CD4-positive, CD25-positive, alpha-beta regulatory T cell (primary cell): ENCODE data around the gene FAM13B. TPM values are rescaled to one million over a fixed set of nuclear protein-coding genes. Genes with fewer than 3 reads are reported as not detected.
"Not testable (repeated sequence)": the region's sequence is repeated elsewhere in the genome, so short reads cannot be mapped to it uniquely, and the experiment has no call there.

Experiments used
- ATAC-seq, 2 donors: fragments of 150-1000 bp; cut with Tn5 transposase; one replicate each; pipeline ENCODE4 v1.10.0; 2021; ENCODE audit warnings: low read depth in 2 of 2, moderate number of reproducible peaks in 2 of 2, moderate library complexity in 1 of 2
- DNase-seq, 3 donors: peaks; one replicate each; pipeline versions ENCODE4 v3.0.0 to v3.0.0-alpha.2; 2012 to 2022; ENCODE audit warnings: mixed read lengths in 1 of 3
- H3K27ac ChIP-seq: one replicate; pipeline ENCODE4 v1.7.0; 2013; ENCODE audit warnings: mild to moderate bottlenecking, low read length; ENCODE audit not compliant: insufficient read depth, poor library complexity, severe bottlenecking
- H3K27me3 ChIP-seq: one replicate; pipeline ENCODE4 v1.7.0; 2013; ENCODE audit warnings: low read length; ENCODE audit not compliant: control insufficient read depth, insufficient read depth
- H3K36me3 ChIP-seq: one replicate; pipeline ENCODE4 v1.7.0; 2013; ENCODE audit warnings: mild to moderate bottlenecking, low read length, moderate library complexity; ENCODE audit not compliant: control insufficient read depth, insufficient read depth
- H3K4me1 ChIP-seq: 2 replicates; pipeline ENCODE4 v1.7.0; 2013; ENCODE audit warnings: mild to moderate bottlenecking, low read length; ENCODE audit not compliant: insufficient read depth, control insufficient read depth, poor library complexity, severe bottlenecking
- H3K4me3 ChIP-seq: one replicate; pipeline ENCODE4 v1.7.0; 2013; ENCODE audit warnings: low read depth, mild to moderate bottlenecking, low read length, moderate library complexity
- H3K9me3 ChIP-seq, 2 experiments: 1 replicate in 1 of 2; 2 replicates in 1 of 2; pipeline ENCODE4 v1.7.0; 2013; ENCODE audit warnings: low read length in 2 of 2, mild to moderate bottlenecking in 1 of 2, moderate library complexity in 1 of 2; ENCODE audit not compliant: control insufficient read depth in 2 of 2
- H3K27ac Mint-ChIP-seq, 3 donors: one replicate each; pipeline ENCODE4 v1.8.0; 2020 to 2022; ENCODE audit warnings: mild to moderate bottlenecking in 3 of 3, mixed read lengths in 3 of 3, moderate library complexity in 2 of 3
- H3K27me3 Mint-ChIP-seq: one replicate; pipeline ENCODE4 v1.8.0; 2022; ENCODE audit warnings: mild to moderate bottlenecking, mixed read lengths
- H3K36me3 Mint-ChIP-seq: one replicate; pipeline ENCODE4 v1.8.0; 2020; ENCODE audit warnings: mixed read lengths
- H3K4me1 Mint-ChIP-seq, 4 donors: one replicate each; pipeline ENCODE4 v1.8.0; 2020 to 2022; ENCODE audit warnings: mixed read lengths in 4 of 4, mild to moderate bottlenecking in 1 of 4
- H3K4me3 Mint-ChIP-seq, 4 donors: one replicate each; pipeline ENCODE4 v1.8.0; 2020 to 2022; ENCODE audit warnings: mild to moderate bottlenecking in 4 of 4, mixed read lengths in 4 of 4, moderate library complexity in 3 of 4
- H3K9me3 Mint-ChIP-seq, 7 donors: one replicate each; pipeline ENCODE4 v1.8.0; 2020 to 2022; ENCODE audit warnings: mixed read lengths in 7 of 7, mild to moderate bottlenecking in 3 of 7, moderate library complexity in 2 of 7
- polyA plus RNA-seq, 4 donors: library from polyadenylated mRNA; unstranded; fragments of 300-500 nt; fragmentation: Illumina TruSeq; gene quantifications; one replicate each; pipeline ENCODE4 v1.2.3, GENCODE V29; 2021
- total RNA-seq: library from RNA; stranded (reverse); gene quantifications from one replicate; pipeline ENCODE4 v1.2.3, GENCODE V29; 2022

Gene FAM13B
- 65.8 TPM for total RNA-seq
- polyA plus RNA-seq = 10 to 100 TPM; 18.3 to 23.6 (median 19.8) TPM

DNA sequence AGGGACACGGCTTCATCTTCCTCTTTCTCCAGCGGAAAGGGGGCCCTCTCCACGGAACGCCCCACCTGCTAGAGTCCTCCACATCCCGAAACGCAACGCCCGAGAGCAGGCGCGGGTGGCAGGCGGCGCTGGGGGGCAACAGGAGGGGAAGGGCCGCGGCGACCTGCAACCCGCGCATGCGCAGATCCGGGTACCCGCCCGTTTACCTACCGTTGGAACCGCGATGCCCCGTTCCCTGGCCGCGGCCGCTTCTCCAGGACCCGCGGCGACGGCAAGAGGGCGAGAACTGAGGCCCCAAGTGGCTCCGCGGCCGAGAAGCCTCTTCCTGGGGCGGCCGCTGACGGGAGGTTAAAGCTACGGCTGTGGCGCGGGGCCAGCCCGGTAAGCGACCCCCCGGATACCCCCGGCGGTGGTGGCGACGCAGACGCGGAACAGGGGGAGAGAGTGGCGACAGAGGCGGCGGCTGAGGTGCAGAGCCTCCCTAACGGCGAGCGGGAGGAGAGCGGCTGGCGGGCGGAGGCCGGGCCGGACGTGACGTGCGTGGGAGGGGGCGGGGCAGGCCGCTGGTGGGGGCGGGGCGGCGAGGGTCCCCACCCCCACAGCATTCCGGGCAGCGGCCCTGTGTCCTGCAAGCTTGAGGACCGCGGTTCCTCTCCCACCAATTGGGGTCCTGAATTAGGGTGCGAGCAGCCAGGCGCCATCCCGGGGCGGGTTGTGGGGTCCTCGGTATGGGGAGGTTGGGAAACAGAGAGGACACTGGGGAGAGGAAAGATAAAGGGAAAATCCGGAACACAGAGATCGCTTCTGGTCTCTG is at the start of gene FAM13B:
Gene FAM13B, minus strand, starts transcription at position 508 of the 814 bp plus-strand sequence. CDS start 13,968 bp downstream, outside the sequence.
- H3K9me3 Mint-ChIP-seq = peaks cover 0 to 2% (median 0%) of the 10 kb centered on the region in 7 donors
- peaks cover 19 to 65% (median 44%) of the 10 kb centered on the region in 4 donors for H3K4me1 Mint-ChIP-seq
- Histone ChIP-seq H3K4me1 (peaks cover 53% of the 10 kb centered on the region), H3K36me3 (no peaks in the 10 kb centered on the region), H3K4me3 (peak within 1 kb of the TSS; percentile 91), H3K27ac (peak within 1 kb of the TSS; percentile 99), H3K9me3 (no peaks in the 10 kb centered on the region), H3K27me3 (no peaks in the 10 kb centered on the region)
- no peaks in the 10 kb centered on the region for H3K27me3 Mint-ChIP-seq
- H3K27ac Mint-ChIP-seq = peak within 1 kb of the TSS; percentile 98 to 99 (median 99)
- DNase-seq = peak; percentile 75 to 85 (median 83)
- ATAC-seq = peak; percentile 80 to 81
- peak within 1 kb of the TSS; percentile 95 to 100 (median 98) for H3K4me3 Mint-ChIP-seq
- H3K36me3 Mint-ChIP-seq = peaks cover 3% of the 10 kb centered on the region

DNA sequence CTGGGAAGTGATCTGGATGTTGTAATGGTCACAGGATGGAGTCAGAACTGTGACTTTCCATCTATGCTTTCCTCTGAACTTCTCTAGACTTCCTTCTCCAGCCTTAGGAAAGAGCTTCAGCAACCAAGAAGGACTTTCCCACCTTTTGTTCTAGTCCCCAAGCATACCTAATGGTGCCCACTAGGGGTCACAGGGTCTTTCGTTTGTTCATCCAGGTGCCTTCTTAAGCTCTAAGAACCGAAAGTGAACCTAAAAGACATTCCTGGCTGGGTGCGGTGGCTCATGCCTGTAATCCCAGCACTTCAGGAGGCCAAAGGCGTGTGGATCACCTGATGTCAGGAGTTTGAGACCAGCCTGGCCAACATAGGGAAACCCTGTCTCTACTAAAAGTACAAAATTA is 49.2 kb upstream of the FAM13B start:
- Mint-ChIP-seq H3K4me3 (peak overlapping the region in 2 of 4 donors; percentile 65 to 83), H3K36me3 (no peaks in the 10 kb centered on the region), H3K27me3 (peaks cover 12% of the 10 kb centered on the region), H3K4me1 (peaks cover 3 to 17% (median 8%) of the 10 kb centered on the region in 4 donors), H3K9me3 (no peaks in the 10 kb centered on the region), H3K27ac (peak overlapping the region in 1 of 3 donors; percentile 74)
- Histone ChIP-seq H3K9me3 (no peaks in the 10 kb centered on the region), H3K4me3 (no peak overlapping the region), H3K27me3 (no peaks in the 10 kb centered on the region), H3K27ac (no peak overlapping the region), H3K36me3 (no peaks in the 10 kb centered on the region), H3K4me1 (peaks cover 12% of the 10 kb centered on the region)
- DNase-seq (no peak), ATAC-seq (no peak)

DNA sequence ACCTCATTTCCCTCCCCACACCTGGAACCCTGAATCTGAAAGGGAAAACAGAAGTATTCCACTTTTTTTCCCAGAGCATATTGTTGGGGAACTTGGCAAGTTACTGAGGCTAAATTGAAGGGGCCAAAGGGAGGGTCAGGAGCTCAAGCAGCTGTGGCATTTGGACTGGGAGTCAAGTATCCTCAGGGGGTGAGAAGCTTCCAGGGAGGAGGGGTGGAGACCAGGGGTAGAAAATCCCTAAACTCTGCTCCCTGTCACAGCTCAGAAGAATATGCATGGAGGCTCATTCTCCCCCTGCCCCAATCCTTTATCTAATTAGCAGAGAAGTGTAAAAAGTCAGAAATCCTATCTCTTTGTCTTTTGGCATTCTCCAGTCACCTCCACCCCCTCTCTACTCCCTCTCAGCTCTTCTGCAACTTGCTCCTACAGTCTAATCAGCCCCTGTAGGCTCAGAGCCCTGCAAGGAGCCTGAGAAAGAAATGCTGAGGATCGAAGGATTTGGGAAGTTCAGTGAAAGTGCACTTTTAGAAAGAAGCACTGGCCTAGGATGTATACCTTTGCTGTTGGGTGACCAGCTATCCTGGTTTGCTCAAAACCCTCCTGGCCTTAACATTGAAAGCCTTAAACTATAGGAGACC is 45.2 kb upstream of the FAM13B start:
- H3K27me3 Mint-ChIP-seq = peaks cover 7% of the 10 kb centered on the region

DNA sequence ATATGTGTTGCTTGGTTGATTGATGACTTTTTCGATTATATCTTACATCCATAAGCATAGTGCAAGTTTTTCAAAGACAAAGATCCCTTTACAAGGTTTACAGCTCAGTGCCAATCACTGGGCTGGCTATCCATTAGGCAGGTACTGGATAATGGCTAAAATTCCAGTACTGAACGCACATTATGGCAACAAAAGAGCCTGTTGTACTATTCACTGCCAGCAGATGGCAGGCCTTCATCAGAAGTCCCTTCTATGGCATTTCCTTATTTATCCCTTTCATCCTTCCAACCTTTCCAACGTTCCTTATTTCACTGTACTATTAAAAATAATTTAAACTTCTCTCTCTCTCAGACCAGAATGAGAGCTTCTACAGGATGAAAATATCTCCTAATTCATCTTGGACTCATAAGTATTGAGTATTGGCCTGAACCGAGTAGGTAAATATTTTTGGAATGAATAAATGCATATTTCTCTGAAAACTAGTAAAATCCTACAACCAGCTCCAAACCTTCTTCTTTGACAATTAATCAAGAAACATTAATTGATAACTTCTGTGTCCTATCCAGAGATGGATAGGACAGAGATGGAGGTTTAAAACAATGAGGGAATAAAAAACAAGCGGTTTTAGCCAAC is 44.3 kb upstream of the FAM13B start:
- Mint-ChIP-seq H3K4me3 (no peak overlapping the region), H3K27me3 (peaks cover 7% of the 10 kb centered on the region), H3K9me3 (no peaks in the 10 kb centered on the region), H3K27ac (peak overlapping the region in 1 of 3 donors; percentile 29), H3K4me1 (peaks cover 3 to 17% (median 8%) of the 10 kb centered on the region in 4 donors), H3K36me3 (no peaks in the 10 kb centered on the region)
- H3K4me3 ChIP-seq = no peak overlapping the region
- no peaks in the 10 kb centered on the region for H3K36me3 ChIP-seq
- no peaks in the 10 kb centered on the region for H3K27me3 ChIP-seq
- DNase-seq (peak; percentile 31 to 60 (median 39)), ATAC-seq (no peak)
- H3K9me3 ChIP-seq = no peaks in the 10 kb centered on the region
- no peak overlapping the region for H3K27ac ChIP-seq
- H3K4me1 ChIP-seq = peaks cover 12% of the 10 kb centered on the region

More for the DNA sequence above, 45.2 kb upstream of the FAM13B start:
- H3K4me3 Mint-ChIP-seq = no peak overlapping the region
- Histone ChIP-seq H3K9me3 (no peaks in the 10 kb centered on the region), H3K36me3 (no peaks in the 10 kb centered on the region), H3K27ac (no peak overlapping the region), H3K4me3 (no peak overlapping the region), H3K4me1 (peaks cover 12% of the 10 kb centered on the region), H3K27me3 (no peaks in the 10 kb centered on the region)
- ATAC-seq = no peak
- no peak for DNase-seq
- H3K36me3 Mint-ChIP-seq = no peaks in the 10 kb centered on the region
- H3K27ac Mint-ChIP-seq = no peak overlapping the region
- peaks cover 3 to 17% (median 8%) of the 10 kb centered on the region in 4 donors for H3K4me1 Mint-ChIP-seq
- H3K9me3 Mint-ChIP-seq = no peaks in the 10 kb centered on the region

DNA sequence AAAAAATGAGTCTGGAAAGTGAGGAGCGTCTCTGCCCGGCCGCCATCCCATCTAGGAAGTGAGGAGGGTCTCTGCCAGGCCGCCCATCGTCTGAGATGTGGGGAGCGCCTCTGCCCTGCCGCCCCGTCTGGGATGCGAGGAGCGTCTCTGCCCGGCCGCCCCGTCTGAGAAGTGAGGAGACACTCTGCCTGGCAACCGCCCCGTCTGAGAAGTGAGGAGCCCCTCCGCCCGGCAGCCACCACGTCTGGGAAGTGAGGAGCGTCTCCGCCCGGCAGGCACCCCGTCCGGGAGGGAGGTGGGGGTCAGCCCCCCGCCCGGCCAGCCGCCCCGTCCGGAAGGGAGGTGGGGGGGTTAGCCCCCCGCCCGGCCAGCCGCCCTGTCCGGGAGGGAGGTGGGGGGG is 37.1 kb upstream of the FAM13B start:
- not testable (repeated sequence) for H3K9me3 ChIP-seq, H3K27ac Mint-ChIP-seq, H3K27me3 ChIP-seq, H3K4me1 Mint-ChIP-seq, H3K27ac ChIP-seq, H3K36me3 ChIP-seq, H3K9me3 Mint-ChIP-seq, ATAC-seq, H3K36me3 Mint-ChIP-seq, H3K27me3 Mint-ChIP-seq, H3K4me3 ChIP-seq, H3K4me3 Mint-ChIP-seq, H3K4me1 ChIP-seq, DNase-seq

DNA sequence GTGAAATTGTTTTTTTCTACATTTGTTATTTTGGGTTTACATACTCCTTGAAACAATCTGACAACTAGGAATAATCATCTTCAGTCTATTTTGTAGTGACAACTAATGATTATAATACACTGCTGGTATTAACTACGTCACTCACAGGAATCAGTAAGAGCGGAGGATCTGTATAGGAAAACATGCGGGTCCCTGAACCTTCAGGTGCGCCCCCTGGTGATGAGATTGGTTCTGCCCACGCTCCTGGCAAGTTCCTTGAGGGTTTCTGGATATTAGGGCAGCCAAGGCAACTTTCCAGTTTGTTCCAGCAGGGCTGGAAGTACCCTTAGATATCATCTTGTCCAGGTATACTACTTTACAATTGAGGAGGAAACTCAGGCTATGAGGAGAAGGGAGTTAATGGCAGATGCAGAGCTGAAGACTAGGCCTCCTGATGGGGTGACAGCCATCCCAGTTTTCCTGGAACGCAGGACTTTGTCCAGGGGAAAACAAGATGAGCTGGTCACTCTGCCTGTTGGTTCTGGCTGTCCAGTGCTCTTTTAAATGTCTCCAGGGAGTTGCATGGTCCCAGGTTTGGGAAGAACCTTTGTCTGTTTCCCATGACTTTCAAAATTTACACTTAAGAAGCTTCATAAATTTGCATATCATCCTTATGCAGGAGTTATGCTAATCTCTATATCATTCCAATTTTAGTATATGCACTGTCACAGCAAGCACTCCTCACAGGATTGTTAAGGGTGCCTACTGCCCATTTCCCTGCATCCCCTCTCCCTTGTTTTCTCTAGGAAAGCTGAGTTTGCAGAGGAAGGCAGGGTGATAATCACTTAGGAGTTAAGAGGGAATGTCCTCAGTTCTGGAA is 36.1 kb upstream of the FAM13B start:
- Mint-ChIP-seq H3K27me3 (no peaks in the 10 kb centered on the region), H3K9me3 (no peaks in the 10 kb centered on the region), H3K4me1 (peaks cover 0 to 5% (median 3%) of the 10 kb centered on the region in 4 donors), H3K27ac (peak overlapping the region in 1 of 3 donors; percentile 45), H3K4me3 (no peak overlapping the region), H3K36me3 (no peaks in the 10 kb centered on the region)
- Histone ChIP-seq H3K9me3 (no peaks in the 10 kb centered on the region), H3K4me1 (no peaks in the 10 kb centered on the region), H3K4me3 (no peak overlapping the region), H3K27me3 (no peaks in the 10 kb centered on the region), H3K27ac (no peak overlapping the region), H3K36me3 (no peaks in the 10 kb centered on the region)
- DNase-seq (peak; percentile 48 to 76 (median 52)), ATAC-seq (peak in 1 of 2 donors; percentile 68)

DNA sequence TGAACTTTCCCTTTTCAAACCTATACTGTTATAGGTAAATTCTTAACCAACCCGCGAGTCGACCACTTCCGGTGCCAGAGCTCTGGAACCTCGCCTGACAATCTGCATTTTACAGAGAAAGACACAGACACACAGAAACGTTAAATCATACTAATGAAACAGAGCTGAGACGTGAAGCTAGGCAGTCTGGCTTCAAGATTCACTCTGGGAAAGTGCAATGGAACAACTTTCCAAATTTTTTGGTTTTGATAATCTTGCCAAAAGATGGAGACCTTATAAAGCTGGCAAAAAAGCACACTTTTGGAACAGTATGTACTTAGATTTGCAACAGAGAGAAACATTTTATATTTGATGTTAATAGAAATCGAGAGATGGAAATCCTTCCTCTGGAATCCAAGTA is 35.1 kb upstream of the FAM13B start:
- no peaks in the 10 kb centered on the region for H3K9me3 ChIP-seq
- no peaks in the 10 kb centered on the region for H3K4me1 ChIP-seq
- no peak overlapping the region for H3K4me3 ChIP-seq
- H3K27ac ChIP-seq = no peak overlapping the region
- H3K4me3 Mint-ChIP-seq = no peak overlapping the region
- H3K36me3 ChIP-seq = no peaks in the 10 kb centered on the region
- H3K27ac Mint-ChIP-seq = peak overlapping the region in 1 of 3 donors; percentile 17
- no peaks in the 10 kb centered on the region for H3K9me3 Mint-ChIP-seq
- DNase-seq = no peak
- H3K27me3 Mint-ChIP-seq = no peaks in the 10 kb centered on the region
- H3K27me3 ChIP-seq = no peaks in the 10 kb centered on the region
- H3K36me3 Mint-ChIP-seq = no peaks in the 10 kb centered on the region
- no peak for ATAC-seq
- H3K4me1 Mint-ChIP-seq = peaks cover 0 to 5% (median 3%) of the 10 kb centered on the region in 4 donors
